ACHN (cell line): Measurements from ENCODE around the gene THSD7A.
A peak's percentile ranks its signal among the peaks of the same experiment; 100 is the strongest.

Experiments used
- DNase-seq: peaks from one replicate; pipeline ENCODE4 v3.0.0-alpha.2; 2015
- in situ Hi-C: cut with HindIII; loops from 2 replicates; pipeline ENCODE4 v1.10.0; 2017; ENCODE audit warnings: low sequenced_read_pairs, low pct_ligation_motif_present, low pct_unique_long_range_greater_than_20kb

The THSD7A gene, protein sequence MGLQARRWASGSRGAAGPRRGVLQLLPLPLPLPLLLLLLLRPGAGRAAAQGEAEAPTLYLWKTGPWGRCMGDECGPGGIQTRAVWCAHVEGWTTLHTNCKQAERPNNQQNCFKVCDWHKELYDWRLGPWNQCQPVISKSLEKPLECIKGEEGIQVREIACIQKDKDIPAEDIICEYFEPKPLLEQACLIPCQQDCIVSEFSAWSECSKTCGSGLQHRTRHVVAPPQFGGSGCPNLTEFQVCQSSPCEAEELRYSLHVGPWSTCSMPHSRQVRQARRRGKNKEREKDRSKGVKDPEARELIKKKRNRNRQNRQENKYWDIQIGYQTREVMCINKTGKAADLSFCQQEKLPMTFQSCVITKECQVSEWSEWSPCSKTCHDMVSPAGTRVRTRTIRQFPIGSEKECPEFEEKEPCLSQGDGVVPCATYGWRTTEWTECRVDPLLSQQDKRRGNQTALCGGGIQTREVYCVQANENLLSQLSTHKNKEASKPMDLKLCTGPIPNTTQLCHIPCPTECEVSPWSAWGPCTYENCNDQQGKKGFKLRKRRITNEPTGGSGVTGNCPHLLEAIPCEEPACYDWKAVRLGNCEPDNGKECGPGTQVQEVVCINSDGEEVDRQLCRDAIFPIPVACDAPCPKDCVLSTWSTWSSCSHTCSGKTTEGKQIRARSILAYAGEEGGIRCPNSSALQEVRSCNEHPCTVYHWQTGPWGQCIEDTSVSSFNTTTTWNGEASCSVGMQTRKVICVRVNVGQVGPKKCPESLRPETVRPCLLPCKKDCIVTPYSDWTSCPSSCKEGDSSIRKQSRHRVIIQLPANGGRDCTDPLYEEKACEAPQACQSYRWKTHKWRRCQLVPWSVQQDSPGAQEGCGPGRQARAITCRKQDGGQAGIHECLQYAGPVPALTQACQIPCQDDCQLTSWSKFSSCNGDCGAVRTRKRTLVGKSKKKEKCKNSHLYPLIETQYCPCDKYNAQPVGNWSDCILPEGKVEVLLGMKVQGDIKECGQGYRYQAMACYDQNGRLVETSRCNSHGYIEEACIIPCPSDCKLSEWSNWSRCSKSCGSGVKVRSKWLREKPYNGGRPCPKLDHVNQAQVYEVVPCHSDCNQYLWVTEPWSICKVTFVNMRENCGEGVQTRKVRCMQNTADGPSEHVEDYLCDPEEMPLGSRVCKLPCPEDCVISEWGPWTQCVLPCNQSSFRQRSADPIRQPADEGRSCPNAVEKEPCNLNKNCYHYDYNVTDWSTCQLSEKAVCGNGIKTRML (N-terminal part only)

DNA sequence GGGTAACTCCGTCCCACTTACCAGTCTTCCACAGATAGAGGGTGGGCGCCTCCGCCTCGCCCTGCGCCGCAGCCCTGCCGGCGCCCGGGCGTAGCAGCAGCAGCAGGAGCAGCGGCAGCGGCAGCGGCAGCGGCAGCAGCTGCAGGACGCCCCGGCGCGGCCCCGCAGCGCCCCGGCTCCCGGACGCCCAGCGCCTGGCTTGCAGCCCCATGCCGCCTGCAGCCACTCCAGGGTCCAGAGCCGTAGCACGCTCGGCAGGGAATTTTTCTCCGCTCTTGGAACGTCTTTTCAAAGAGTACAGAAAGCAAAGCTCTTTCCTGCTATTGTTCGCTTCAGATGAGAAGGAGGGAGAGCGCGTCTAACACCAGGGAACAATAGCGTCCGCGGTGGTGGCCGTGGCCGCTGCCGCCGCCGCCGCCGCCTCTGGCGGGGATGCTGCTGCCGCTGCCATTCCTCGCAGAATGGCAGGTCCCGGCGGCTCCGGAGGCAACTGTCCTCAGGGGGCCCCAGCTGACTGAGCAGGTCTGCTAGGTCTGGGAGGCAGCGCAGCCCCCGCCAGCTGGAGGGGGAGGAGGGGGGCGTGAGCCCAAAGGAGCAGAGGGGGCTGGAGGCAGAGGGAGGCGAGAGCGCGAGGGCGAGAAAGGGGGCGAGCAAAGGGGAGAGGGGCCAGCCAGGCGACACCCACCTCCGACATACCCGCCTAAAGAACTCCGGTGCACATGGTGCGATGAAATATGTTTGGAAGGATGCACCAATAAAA, at the start of gene THSD7A:
TSS of gene THSD7A (minus strand) at position 463 of the 760 bp plus-strand sequence. CDS start at position 211, 252 bp downstream.
- peak; percentile 39 for DNase-seq
- in situ Hi-C loops = no loop called here

DNA sequence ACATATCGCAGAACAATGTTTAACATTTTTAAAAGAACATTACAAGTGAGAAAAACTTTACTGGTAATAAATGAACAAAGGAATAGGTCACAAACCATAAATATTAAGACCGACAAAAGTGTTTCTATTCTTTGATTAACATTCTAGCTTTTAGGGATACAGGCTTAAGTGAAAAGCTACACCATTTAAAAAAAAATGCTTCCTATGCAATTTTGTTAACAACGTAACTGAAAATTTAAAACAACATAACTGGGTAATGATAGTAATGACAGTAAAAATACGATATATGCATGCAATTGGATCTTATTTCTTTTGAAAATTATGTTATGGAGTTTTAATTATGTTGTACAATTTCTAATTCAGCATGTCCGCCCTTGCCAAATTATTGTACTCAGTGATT, 49.7 kb upstream of the THSD7A start:
- DNase-seq = no peak
- in situ Hi-C loops = no loop called here

DNA sequence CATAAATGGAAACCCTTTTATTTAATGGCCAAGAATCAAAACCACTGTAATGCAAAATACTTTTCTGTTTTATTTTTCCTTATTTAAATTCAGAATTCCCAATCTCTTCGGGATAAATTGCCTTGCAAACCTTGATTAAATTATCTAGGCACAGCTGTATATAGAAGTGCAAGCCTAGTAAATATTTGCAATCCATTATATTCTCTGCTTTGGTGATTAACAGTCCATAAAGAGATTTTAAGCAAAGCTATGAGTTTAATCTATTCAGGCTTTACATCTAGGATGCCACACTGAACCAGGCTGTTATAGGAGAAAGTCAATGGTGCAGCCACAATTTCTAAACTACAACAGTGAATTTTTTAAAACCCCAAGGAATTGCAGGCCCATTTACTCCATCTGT, 43.6 kb upstream of the THSD7A start:
- DNase-seq = no peak
- in situ Hi-C loops = no loop called here

DNA sequence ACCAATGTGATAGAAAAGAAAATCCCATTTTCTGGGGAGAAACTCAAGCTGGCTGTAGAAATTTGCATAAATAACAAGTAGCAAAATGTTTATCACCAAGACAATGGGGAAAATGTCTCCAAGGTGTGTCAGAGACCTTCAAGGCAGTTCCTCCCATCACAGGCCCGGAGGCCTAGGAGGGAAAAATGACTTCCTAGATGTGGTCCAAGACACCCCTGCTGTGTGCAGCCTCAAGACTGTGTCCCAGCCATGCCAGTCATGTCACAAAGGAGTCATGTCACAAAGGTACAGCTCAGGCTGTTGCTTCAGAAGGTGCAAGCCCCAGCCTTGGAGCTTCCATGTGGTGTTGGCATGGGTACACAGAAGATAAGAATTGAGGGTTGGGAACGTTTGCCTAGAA, 33.7 kb upstream of the THSD7A start:
- DNase-seq = no peak
- in situ Hi-C loops = no loop called here

DNA sequence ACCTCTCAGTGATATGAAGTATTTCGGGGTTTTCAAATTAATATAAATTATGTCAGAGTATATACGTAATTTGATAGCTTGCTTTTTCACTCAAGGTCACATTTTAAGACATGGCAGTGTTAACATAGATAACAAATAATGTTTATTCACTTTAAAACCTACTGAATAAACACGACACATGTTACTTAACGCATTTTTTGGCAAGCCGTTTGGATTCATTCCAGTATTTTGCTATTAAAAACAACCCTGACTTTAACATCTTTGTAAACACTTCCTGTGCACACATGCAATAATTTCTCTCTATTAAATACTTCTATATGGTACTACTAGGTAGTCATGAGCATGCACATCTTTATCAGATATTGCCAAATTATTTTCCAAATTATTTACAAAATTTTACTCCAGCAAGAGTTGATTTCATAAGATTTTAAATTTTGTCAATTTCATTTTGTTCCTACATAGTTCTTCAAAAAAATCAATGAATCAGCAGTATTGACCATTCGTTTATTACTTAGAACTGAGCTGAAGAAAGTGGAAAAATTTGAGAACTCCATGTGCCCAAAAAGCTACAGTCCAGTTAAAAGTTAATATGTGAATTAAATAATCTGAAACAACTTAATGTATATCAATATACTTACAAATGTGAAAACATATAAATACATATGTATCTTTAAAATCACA, 26.8 kb upstream of the THSD7A start:
- DNase-seq = no peak
- in situ Hi-C loops = no loop called here

DNA sequence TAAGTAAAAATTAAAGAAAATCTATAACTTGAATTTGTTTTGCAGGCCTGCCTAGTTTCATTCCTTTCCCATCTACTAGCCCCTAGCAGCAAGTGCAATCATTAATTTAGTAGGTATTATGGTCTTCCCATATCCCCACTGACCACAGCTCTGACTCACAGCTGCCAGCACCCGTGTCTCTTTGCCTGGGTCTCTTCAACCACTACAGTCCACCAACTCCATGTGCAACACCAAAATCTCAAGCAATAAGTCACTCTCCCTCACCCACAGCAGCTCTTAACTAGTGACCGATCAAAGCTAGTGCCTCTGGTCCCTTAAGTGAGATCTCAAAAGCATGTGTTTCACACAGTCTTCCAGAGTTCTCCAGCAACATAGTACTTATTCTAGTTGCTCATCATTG, 26.0 kb upstream of the THSD7A start:
- DNase-seq = no peak
- in situ Hi-C loops = no loop called here

DNA sequence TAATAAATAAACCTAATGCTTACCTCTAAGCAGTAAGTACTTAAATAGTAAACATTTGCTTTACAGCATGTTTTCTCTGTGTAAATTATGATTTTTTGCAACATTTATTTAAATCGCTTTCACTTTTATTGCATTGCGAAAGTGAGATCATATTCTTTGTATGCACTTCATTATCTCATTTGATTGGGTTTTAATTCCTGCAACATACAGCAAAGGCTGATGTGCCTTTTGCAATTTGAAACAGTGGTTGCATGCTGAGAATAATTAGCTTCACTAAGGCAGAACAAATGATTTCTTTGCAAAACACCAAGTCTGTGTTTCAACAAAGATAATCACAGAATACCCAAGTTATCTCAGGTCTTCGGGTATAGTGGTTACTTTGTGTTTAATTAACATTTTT, 16.3 kb upstream of the THSD7A start:
- in situ Hi-C loops = no loop called here
- DNase-seq = no peak

DNA sequence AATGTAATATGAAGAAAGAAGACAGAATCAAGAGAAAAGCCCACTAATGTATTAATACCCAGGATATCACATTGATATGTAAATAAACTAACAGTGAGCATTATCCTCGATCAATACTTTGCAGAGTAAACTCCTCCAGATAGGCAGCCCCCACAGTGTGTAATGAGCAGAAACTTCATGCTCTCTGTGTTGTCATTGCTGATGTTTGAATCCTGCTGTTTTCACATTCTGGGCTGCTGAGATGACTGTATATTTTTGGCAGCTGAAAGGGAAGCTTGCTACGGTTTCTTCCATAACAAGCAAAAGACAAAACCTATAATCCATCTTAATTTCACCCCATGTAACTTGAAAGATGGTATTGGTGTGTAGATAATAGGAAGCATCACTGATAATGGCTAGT, 15.3 kb upstream of the THSD7A start:
- in situ Hi-C loops = no loop called here
- DNase-seq = no peak

DNA sequence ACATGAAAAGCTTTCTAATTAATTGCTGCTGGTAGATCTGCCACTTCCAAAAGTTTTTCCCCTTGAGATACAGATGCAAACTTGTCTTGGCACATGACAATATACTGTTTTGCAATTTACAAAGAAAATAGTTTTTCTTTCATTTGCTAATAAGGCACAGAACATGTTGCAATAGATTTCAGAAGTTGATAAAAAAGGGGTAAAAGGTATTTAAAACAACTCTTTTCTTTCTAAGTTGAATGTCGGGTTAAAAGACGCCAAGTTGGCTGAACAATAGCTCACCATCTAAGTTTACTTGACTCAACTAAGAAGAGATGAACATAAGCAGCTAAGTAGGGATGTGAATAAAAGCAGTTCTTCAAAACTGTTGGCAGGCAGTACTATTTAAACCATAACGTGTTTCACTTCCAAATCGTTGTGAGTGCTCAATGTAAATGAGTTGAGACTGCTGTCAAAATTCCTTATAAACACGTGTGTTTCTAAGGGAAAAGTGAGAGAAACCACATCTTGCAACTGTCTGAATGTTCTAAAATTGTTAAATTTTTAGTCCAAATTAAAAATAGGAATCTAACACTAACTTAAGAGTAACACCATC, 14.5 kb upstream of the THSD7A start:
- no peak for DNase-seq
- in situ Hi-C loops = no loop called here

DNA sequence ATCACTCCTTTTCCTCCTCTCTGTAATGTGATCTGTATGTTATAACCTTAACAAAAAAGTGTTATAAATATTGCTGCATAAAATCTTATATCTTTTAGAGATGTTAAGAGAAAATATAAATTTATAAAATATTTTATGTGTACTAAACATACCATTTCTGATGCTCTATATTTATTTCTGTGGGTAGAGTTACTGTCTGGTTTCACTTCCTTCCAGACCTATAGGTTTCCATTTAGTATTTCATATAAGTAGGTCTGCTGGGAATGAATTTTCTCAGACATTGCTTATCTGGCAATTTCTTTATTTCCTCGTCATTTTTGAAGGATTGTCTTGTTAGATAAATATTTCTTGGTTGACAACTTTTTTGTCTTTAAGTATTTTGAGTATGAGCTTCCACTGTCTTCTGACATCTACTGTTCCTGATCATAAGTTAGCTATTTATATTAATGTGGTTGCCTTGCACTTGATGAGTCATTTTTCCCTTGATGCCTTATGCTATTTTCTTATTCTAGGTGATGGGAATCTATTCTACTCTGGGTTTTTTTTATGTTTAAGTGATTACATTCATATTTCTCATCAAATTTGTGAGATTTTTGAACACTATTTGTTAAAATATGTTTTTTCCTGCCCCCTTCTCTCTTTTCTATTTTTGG, 11.2 kb upstream of the THSD7A start:
- DNase-seq = peak; percentile 43
- in situ Hi-C loops = no loop called here

DNA sequence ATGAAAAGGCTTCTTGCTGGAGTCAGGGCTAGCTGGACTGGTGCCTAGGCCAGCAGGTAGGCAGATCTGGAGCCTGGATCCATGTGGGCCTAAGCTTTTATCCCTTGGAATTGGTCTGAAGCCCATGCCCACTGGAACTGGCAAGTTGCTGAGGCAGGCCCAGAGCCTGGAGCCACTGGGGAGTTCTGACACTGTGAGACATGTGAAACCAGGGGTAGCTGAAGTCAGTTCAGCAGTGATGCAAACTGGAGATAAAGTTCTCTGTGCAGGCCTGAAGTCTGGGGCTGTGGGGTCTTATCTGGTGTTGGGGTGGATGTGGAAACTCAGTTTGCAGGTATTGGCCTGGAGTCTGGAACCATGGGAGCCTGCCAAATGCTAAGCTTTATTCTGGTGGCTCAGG, 9.7 kb upstream of the THSD7A start:
- in situ Hi-C loops = no loop called here
- no peak for DNase-seq

DNA sequence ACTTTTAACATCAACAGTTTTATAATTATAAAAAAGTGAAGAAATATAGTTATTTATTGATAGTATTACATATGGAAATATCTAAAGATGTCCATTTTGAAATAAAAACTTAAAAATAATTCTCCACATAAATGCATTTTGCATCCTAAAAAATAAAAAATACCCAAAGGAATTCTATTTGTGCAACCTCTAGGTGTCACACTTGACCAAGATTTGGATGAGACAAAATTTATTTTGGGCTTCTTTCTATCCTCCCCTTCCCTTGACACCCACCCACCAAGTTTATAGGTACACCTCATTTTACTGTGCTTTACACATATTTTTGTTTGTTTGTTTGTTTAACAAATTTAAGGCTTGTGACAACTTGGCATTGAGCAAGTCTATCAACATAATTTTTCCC, 3.3 kb upstream of the THSD7A start:
- in situ Hi-C loops = no loop called here
- peak; percentile 18 for DNase-seq

DNA sequence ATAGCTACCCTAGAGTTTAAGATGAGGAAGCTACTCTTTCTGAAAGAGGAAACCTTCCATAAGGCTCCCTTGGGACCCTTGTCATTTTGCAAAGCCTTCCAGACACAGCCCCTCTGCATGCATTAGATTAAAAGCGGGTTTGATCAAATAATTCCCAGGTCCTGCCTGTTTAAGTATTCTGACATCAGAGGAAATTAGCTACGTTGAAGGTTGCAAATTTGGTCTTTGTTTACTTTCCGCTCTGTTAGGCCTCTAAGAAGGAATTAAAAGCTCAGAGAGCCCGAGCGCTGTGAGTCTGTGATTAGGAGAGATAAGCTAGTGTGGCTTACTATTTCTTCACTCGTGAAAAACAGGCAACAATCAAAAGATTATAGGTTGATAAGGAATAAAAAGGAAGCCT, 1.4 kb upstream of the THSD7A start:
- DNase-seq = no peak
- in situ Hi-C loops = no loop called here

DNA sequence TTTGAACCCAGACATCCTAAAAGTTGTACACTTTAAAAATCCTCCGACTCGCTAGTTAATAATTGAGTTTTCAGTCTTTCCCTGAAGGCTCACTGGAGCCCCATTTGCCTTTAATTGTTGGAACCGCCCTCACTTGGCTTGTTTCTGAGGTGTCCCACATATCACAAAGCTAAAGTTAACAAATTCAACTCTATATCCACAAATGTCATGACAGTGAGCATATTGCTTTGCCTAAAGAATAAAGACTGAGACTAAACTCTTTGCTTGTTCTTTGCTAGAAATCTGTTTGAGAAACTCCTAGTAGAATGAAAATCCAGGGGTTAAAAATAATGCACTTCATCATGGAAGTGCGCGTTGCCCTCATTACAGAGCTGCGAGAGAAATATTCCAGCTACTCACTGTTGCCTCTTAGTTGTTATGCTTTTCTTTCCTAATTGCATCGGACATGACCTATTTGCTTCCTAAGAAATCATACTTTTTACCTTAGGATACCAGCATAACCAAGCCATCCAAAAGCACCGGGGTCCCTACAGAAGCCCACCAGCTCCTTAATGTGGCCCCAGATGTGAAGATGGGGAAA, 752 bp downstream of the THSD7A start:
- in situ Hi-C loops = no loop called here
- peak; percentile 9 for DNase-seq

DNA sequence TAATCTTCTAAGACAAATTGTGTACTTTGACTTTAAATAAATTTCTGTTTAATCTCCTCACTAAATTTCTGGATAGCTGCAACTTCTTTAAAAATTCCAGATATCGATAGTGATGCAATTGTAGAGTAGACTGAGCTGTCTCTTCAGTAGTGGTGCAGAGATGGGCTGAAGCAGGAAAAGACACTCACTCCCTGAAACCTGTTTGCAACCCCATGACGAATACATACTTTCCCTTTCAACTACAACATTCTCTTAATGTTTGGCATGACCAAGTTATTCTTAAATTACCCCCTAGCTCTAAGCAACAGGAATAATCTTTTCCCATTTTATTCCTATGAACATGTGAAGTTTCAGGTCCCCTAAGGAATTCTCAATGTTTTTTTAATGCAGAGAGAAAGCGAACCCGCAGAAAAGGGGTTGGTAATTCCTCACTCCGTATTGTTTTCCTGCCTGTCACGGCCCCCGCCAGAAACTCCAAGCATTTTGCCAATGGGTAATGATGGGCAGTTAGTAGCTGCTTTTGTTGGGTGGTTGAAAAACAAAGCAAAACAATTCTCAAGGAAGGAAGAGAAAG, 1.3 kb downstream of the THSD7A start:
- peak; percentile 11 for DNase-seq
- in situ Hi-C loops = no loop called here

DNA sequence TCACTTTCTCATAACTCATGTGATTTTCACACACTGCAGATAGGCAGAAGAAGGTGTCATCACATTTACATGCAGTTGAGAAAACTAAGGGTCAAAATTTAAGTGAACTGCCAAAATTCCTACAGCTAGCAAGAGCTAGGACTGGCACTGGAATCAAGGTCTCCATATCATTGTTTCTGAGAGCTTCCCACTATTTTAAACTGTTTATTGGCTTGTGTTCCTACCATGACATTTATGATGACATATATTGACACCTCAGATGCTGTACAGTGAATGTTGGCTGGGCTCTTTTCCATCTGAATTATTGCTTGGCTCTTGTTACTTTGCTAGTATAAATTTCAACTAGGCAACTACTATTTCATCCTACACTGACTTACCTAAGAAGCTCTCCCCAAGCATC, 2.0 kb downstream of the THSD7A start:
- DNase-seq = no peak
- in situ Hi-C loops = no loop called here
